ENCODE results near the gene DGKI.

DGKI gene

DNA sequence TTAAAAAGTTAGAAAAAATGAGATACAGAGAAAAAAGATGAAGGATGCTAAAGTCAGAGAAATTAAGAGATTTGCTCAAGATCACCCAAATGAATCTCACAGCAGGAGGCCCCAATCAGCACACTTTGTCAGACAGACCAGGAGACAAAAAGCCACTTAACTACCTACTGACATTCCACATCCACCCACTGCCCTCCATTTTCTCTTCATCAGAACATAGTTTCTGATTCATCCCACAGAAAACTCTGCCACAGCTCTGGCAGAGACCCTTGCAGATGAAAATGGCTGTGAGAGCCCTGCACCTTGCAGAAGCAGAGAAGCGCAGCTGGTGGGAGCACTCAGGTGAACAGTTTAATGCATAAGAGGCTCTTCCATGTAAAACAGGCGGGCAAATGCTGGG is 26.6 kb downstream of the DGKI start:
- Histone ChIP-seq H3K27ac (no peak overlapping the region), H3K27me3 (peaks cover 44% of the 10 kb centered on the region), H3K4me3 (ENCODE audit: low read depth in 1 of 2, low read length in 1 of 2) (no peak overlapping the region), H3K36me3 (no peaks in the 10 kb centered on the region), H3K9me3 (no peaks in the 10 kb centered on the region), H3K4me1 (ENCODE audit: control insufficient read depth in 1 of 2, insufficient read depth in 1 of 2, low read depth in 1 of 2, low read length in 1 of 2) (no peaks in the 10 kb centered on the region)
- TF ChIP-seq CTCF (IDR thresholded peaks at IDR 0.05), result no peak

DNA sequence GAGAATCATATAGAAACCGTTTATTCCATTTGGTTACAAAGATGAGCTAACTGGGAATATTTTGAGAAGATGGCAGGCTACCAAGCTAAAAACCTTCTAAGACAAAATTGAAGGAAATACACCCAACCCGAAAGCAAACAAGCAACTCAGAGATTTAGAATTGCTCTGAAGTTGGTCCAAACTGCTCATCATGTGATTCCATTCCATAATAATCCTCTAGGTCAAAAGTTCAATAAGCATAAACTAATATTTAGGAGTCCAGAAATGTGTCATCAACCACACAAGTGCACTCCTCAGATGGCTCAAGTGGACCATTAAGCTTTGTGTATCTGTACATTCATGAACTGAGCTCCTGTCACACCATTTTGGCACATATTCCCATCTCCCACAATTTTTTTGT is 28.7 kb downstream of the DGKI start:
- Histone ChIP-seq H3K4me3 (ENCODE audit: low read depth in 1 of 2, low read length in 1 of 2) (no peak overlapping the region), H3K4me1 (ENCODE audit: control insufficient read depth in 1 of 2, insufficient read depth in 1 of 2, low read depth in 1 of 2, low read length in 1 of 2) (no peaks in the 10 kb centered on the region), H3K36me3 (no peaks in the 10 kb centered on the region), H3K9me3 (no peaks in the 10 kb centered on the region), H3K27me3 (peaks cover 38% of the 10 kb centered on the region), H3K27ac (no peak overlapping the region)
- no peak for TF ChIP-seq CTCF (IDR thresholded peaks at IDR 0.05)

- H3K27ac ChIP-seq, result no peak overlapping the region
- no peaks in the 10 kb centered on the region for H3K4me1 ChIP-seq (ENCODE audit: control insufficient read depth in 1 of 2, insufficient read depth in 1 of 2, low read depth in 1 of 2, low read length in 1 of 2)
- peaks cover 28% of the 10 kb centered on the region for H3K27me3 ChIP-seq
- no peak overlapping the region for H3K4me3 ChIP-seq (ENCODE audit: low read depth in 1 of 2, low read length in 1 of 2)
- TF ChIP-seq CTCF (IDR thresholded peaks at IDR 0.05), result no peak
- no peaks in the 10 kb centered on the region for H3K9me3 ChIP-seq
- H3K36me3 ChIP-seq, result no peaks in the 10 kb centered on the region
Observed at GRCh38 chr7:137816696-137817320, 30.0 kb downstream of the DGKI start.

DNA sequence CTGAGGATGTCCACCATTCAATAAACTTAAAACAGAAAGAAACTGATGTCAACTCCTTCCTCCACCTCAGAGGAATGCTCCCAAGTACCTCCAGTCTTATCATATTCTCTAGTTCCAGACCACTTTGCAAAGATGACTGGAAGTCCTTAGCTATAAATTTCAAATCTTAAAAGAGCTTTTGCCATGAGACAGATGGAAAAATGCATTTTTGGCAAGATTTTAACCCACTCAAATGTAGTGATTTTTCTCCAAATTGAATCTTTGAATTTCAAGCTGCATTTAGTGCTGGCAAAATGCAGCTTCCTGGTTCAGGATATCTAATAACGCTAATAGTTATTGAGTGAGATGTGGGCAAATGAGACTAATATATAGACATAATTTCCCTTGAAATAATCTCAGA is 33.2 kb downstream of the DGKI start:
- Histone ChIP-seq H3K9me3 (no peaks in the 10 kb centered on the region), H3K4me3 (ENCODE audit: low read depth in 1 of 2, low read length in 1 of 2) (no peak overlapping the region), H3K27ac (no peak overlapping the region), H3K27me3 (peaks cover 5% of the 10 kb centered on the region), H3K36me3 (no peaks in the 10 kb centered on the region), H3K4me1 (ENCODE audit: control insufficient read depth in 1 of 2, insufficient read depth in 1 of 2, low read depth in 1 of 2, low read length in 1 of 2) (no peaks in the 10 kb centered on the region)
- no peak for TF ChIP-seq CTCF (IDR thresholded peaks at IDR 0.05)

DNA sequence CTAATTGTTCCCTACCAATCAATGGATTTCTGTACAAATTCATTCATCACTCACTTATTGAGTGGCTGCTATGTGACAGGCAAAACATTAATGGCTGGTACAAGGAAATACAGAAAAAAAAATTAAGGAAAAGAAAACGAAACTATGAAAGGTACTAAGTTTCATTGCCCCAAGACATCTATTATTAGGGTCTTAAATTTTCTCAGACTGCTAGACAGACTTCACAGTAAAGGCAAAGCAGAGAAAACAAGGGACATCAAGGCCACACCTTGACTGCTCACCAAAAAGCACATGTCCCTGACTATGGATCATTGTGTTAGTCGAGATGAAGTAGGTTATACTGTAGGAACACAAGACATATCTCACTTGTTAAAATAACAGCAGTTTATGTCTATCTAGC is 36.5 kb downstream of the DGKI start:
- Histone ChIP-seq H3K4me3 (ENCODE audit: low read depth in 1 of 2, low read length in 1 of 2) (no peak overlapping the region), H3K9me3 (no peaks in the 10 kb centered on the region), H3K4me1 (ENCODE audit: control insufficient read depth in 1 of 2, insufficient read depth in 1 of 2, low read depth in 1 of 2, low read length in 1 of 2) (no peaks in the 10 kb centered on the region), H3K27ac (no peak overlapping the region), H3K36me3 (no peaks in the 10 kb centered on the region), H3K27me3 (peaks cover 1% of the 10 kb centered on the region)
- no peak for TF ChIP-seq CTCF (IDR thresholded peaks at IDR 0.05)

GRCh38 chr7:137804836-137805235 is 41.9 kb downstream of the DGKI start:
- Histone ChIP-seq H3K27me3 (peaks cover 16% of the 10 kb centered on the region), H3K4me1 (ENCODE audit: control insufficient read depth in 1 of 2, insufficient read depth in 1 of 2, low read depth in 1 of 2, low read length in 1 of 2) (no peaks in the 10 kb centered on the region), H3K36me3 (no peaks in the 10 kb centered on the region), H3K9me3 (no peaks in the 10 kb centered on the region), H3K4me3 (ENCODE audit: low read depth in 1 of 2, low read length in 1 of 2) (no peak overlapping the region), H3K27ac (no peak overlapping the region)
- TF ChIP-seq CTCF (IDR thresholded peaks at IDR 0.05), result no peak
